Hematopoietic multipotent progenitor cell treated with erythropoietin and hydrocortisone succinate and interleukin-3 and kit ligand, for 15 days (in vitro differentiated cells): ENCODE measurements around the gene SVOPL.

ENCODE experiments used
- DNase-seq: peaks from one replicate; pipeline ENCODE4 v3.0.0-alpha.2; 2015; ENCODE audit warnings: low spot score

SVOPL gene

GRCh38 chr7:138563808-138564207, 137.4 kb downstream of the SVOPL start:
- DNase-seq, result no peak

GRCh38 chr7:138559448-138559847, 141.7 kb downstream of the SVOPL start:
- no peak for DNase-seq

- DNase-seq, result no peak
These were observed 144.2 kb downstream of the SVOPL start for GRCh38 chr7:138556771-138557484.

DNA sequence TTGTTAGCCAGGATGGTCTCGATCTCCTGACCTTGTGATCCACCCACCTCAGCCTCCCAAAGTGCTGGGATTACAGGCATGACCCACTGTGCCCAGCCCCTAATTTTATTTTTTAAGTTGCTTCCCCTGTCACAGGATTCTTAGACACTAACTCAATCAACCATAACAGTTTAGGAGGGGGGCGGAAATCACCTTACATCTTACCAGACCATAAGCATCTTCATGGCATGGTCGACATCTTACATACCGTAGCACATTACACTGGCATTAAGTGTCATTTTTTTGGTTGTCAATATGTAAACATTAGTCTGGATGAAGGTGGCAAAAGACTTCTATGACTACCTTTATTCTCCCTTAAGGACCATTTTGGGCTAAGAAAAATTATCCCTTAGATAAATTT, 145.5 kb downstream of the SVOPL start:
- no peak for DNase-seq

GRCh38 chr7:138554674-138555073, 146.5 kb downstream of the SVOPL start:
- no peak for DNase-seq

DNA sequence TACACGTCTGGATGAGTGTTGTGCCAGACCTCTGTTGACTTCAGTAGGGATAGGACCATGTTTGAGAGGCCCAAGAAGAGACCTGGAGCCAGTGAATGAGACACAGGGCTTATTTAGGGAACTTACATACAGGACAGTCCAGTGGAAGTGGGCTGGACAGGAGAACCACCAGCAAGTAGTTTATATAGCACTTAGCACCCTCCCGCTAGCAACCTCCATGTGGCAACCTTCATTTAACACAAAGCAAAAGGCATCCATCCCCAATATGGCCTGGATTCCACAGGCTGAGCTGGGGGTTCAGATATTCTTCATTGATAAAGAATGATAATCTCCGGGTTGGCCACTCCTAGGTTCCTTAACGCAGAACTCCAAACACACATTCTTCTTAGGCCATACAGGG, 147.4 kb downstream of the SVOPL start:
- no peak for DNase-seq

DNA sequence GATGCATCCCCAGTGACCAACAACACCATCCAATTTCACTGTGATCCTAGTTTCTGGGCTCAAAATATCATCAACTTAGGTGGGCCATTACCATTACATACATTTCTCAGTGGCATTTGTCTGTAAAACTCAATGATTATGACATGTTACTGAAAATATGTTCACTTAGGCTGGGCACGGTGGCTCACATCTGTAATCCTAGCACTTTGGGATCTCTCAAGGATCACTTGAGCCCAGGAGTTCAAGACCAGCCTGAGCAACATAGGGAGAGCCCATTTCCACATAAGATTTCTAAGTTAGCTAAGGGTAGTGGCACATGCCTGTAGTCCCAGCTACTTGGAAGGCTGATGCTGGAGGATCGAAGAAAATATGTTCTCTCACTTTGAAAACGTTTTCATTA, 150.1 kb downstream of the SVOPL start:
- no peak for DNase-seq

- no peak for DNase-seq
These were observed 150.8 kb downstream of the SVOPL start for GRCh38 chr7:138550337-138550736.

GRCh38 chr7:138549082-138549481, 152.1 kb downstream of the SVOPL start:
- DNase-seq, result no peak

DNA sequence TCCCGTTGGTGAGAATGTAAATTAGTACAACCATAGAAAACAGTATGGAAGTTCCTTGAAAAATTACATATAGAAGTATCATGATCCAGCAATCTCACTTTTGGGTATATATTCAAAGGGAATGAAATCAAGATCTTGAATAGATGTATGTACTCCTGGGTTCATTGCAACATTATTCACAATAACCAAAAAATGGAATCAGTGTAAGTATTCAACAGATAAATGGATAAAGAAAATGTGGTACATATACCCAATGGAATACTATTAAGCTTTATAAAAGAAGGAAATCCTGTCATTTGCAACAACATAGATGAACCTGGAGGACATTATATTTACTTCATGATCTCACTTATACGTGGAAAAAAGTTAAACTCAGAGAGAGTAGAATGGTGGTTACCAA, 154.3 kb downstream of the SVOPL start:
- DNase-seq, result no peak

DNA sequence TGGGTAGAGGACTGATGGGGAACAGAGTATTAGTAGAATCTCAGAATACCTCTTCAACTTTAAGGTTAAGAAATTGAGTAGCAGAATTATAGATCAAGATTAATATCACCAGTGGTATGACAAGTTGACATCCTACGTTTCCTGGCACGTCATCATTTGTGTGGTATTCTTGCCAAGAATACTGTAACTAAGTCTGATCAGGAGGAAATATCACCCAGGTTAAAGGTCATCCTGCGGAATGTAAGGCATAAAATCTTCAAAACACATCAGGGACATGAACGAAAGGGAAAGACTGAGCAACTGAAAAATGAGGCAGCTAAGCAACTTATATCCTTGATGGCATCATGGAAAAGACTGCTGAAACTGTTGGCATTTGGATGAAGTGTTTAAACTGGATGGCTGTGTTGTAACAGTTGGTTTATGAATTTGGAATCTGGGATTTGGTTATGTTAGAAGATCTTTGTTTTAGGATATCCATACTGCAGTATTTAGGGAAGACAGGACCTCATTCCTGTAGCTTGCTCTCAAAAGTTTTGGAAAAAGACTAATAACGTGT, 155.0 kb downstream of the SVOPL start:
- no peak for DNase-seq

DNA sequence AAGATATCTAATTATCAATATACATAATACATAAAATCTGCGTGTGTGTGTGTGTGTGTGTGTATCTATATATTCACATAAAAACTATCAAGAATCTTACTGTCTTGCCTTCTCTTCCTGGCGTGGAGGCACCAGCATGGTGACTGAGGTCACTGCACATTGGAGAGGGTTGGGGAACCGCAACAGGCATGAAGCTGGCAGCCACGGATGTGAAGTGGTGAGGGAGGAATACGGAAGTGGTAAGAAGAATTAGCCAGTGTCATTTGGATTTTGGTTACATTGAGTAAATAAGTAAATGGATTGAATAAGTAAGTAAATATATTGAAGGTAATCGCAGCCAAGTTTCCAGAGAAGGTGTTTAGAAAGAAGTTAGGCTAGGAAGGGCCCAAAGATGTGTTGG, 156.0 kb downstream of the SVOPL start:
- no peak for DNase-seq
